MG63 (cell line): ENCODE measurements around the gene TSC22D4. TPM values are rescaled to one million over a fixed set of nuclear protein-coding genes. Genes with fewer than 3 reads are reported as not detected.
"Not testable (repeated sequence)": the region's sequence is repeated elsewhere in the genome, so short reads cannot be mapped to it uniquely, and the experiment has no call there.

Source experiments
- DNase-seq: peaks from one replicate; pipeline ENCODE4 v3.0.0-alpha.2; 2020
- H3K27me3 ChIP-seq: fragments of 250-450 bp; sonication (Bioruptor Pico); 2 replicates; pipeline ENCODE4 v1.5.1; 2020; ENCODE audit warnings: mild to moderate bottlenecking, moderate library complexity
- H3K36me3 ChIP-seq: fragments of 250-450 bp; sonication (Bioruptor Pico); 2 replicates; pipeline ENCODE4 v1.5.1; 2020; ENCODE audit warnings: mild to moderate bottlenecking, moderate library complexity
- H3K4me3 ChIP-seq: fragments of 250-450 bp; sonication (Bioruptor Pico); 2 replicates; pipeline ENCODE4 v1.5.1; 2020; ENCODE audit warnings: mild to moderate bottlenecking, moderate library complexity
- H3K9me3 ChIP-seq: fragments of 250-450 bp; sonication (Bioruptor Pico); 2 replicates; pipeline ENCODE4 v1.5.1; 2020; ENCODE audit warnings: mild to moderate bottlenecking, moderate library complexity
- total RNA-seq: library from RNA; depleted of rRNA; stranded (reverse); fragments of >200 nt; shearing (Covaris generic); gene quantifications from 2 replicates; pipeline ENCODE4 v1.2.3, GENCODE V29; 2014; ENCODE audit warnings: low replicate concordance

TSC22D4 gene
- total RNA-seq, 1 experiment from 2014 or later: 27.7 TPM

GRCh38 chr7:100465702-100466311 lies 13.2 kb downstream of the TSC22D4 start:
- Histone ChIP-seq H3K4me3 (no peak overlapping the region), H3K9me3 (no peaks in the 10 kb centered on the region), H3K36me3 (no peaks in the 10 kb centered on the region; the same call in 1 of the 2 replicates), H3K27me3 (no peaks in the 10 kb centered on the region)
- DNase-seq: peak; percentile 89

DNA sequence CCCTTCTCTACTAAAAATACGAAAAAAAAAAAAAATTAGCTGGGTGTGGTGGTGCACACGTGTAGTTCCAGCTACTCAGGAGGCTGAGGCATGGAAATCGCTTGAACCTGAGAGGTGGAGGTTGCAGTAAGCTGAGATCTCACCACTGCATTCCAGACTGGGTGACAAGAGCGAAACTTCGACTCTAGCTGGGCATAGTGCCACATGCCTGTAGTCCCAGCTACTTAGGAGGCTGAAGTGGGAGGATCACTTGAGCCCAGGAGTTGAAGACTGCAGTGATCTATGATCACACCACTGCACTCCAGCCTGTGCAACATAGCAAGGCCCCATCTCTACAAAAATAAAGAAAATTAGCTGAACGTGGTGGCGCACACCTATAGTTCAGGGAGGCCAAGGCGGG lies 13.7 kb downstream of the TSC22D4 start:
- Histone ChIP-seq H3K9me3 (no peaks in the 10 kb centered on the region), H3K4me3 (no peak overlapping the region), H3K36me3 (no peaks in the 10 kb centered on the region; the same call in 1 of the 2 replicates), H3K27me3 (no peaks in the 10 kb centered on the region)
- peak; percentile 26 for DNase-seq

- Histone ChIP-seq H3K27me3 (no peaks in the 10 kb centered on the region), H3K9me3 (no peaks in the 10 kb centered on the region), H3K36me3 (no peaks in the 10 kb centered on the region; the same call in 1 of the 2 replicates), H3K4me3 (no peak overlapping the region)
- no peak for DNase-seq
Measured at GRCh38 chr7:100464791-100465190, 14.2 kb downstream of the TSC22D4 start.

DNA sequence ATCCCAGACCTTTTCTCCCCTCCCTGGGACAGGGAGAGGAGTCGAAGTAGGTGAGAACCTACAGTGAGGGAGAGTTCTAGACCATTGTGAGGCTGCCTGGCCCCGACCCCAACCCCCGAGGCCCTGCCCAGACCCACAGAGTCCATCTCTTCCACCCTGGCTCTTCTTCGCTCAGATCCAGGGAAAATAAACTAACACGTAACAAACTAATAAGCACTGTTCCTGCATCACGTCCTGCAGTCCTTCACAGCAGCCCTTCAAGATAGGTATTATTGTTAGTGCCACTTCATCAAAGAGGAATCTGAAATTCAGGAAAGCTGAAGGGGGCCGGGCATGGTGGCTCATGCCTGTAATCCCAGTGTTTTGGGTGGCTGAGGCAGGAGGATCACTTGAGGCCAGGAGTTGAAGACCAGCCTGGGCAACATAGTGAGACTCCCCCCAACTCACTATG lies 14.8 kb downstream of the TSC22D4 start, which contains the start of gene SPACDR:
Gene SPACDR (minus strand): TSS at position 51 of the 451 bp plus-strand sequence. CDS start 235 bp downstream, outside the sequence.
- H3K9me3 ChIP-seq: no peaks in the 10 kb centered on the region
- DNase-seq: peak; percentile 49
- no peaks in the 10 kb centered on the region; the same call in 1 of the 2 replicates for H3K36me3 ChIP-seq
- H3K4me3 ChIP-seq: no peak within 1 kb of the TSS
- H3K27me3 ChIP-seq: no peaks in the 10 kb centered on the region

GRCh38 chr7:100457033-100457432 lies 22.0 kb downstream of the TSC22D4 start:
- DNase-seq: no peak
- H3K27me3 ChIP-seq: no peaks in the 10 kb centered on the region
- H3K9me3 ChIP-seq: no peaks in the 10 kb centered on the region
- H3K36me3 ChIP-seq: no peaks in the 10 kb centered on the region
- H3K4me3 ChIP-seq: no peak overlapping the region

DNA sequence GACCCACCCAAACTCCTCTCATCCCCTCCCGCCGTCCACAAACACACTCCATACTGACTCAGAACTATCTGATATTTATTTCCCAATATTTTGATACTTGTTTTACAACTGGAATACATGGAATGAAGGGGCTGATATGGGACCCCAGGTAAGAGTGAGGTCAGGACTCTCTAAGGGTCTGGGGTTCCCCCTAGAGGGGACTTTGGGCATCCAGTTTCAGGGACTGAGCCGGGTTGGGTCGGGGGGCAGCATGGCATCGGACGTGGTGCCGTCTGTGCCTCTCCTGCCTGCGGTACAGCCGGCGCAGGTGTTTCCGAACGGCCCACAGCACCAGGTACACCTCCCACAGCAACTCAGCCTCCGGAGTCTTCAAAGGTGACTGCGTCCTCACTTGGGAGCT lies 22.5 kb downstream of the TSC22D4 start:
- DNase-seq: no peak
- Histone ChIP-seq H3K4me3 (no peak overlapping the region), H3K27me3 (no peaks in the 10 kb centered on the region), H3K9me3 (no peaks in the 10 kb centered on the region), H3K36me3 (no peaks in the 10 kb centered on the region)

GRCh38 chr7:100455206-100455605 lies 23.8 kb downstream of the TSC22D4 start:
- no peaks in the 10 kb centered on the region for H3K9me3 ChIP-seq
- no peak overlapping the region for H3K4me3 ChIP-seq
- DNase-seq: no peak
- H3K36me3 ChIP-seq: no peaks in the 10 kb centered on the region
- no peaks in the 10 kb centered on the region for H3K27me3 ChIP-seq

- not testable (repeated sequence) for DNase-seq, H3K27me3 ChIP-seq, H3K9me3 ChIP-seq, H3K4me3 ChIP-seq, H3K36me3 ChIP-seq
Measured at GRCh38 chr7:100453854-100454253, 25.2 kb downstream of the TSC22D4 start.

- H3K27me3 ChIP-seq: no peaks in the 10 kb centered on the region
- no peak for DNase-seq
- H3K36me3 ChIP-seq: no peaks in the 10 kb centered on the region
Measured at GRCh38 chr7:100452513-100452912, 26.5 kb downstream of the TSC22D4 start.

DNA sequence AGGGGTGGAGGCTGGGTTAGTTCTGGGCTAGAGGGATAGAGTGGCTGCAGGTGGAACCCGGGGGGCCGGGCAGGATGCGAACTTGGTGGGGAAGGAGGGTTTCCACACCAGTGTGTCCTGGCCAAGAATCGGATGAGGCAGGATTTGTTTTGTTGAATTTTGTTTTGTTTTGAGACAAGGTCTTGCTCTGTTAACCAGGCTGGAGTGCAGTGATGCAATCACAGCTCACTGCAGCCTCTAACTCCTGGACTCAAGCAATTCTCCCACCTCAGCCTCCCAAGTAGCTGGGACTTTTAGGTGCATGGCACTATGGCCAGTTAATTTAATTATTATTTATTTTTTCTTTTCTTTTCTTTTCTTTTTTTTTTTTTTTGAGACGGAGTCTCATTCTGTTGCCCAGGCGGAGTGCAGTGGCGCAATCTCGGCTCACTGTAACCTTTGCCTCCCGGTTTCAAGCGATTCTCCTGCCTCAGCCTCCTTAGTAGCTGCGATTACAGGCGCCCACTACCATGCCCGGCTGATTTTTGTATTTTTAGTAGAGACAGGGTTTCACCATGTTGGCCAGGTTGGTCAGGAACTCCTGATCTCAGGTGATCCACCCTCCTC lies 29.7 kb downstream of the TSC22D4 start:
- no peaks in the 10 kb centered on the region for H3K36me3 ChIP-seq
- H3K4me3 ChIP-seq: no peak overlapping the region
- no peaks in the 10 kb centered on the region for H3K27me3 ChIP-seq
- no peaks in the 10 kb centered on the region for H3K9me3 ChIP-seq
- no peak for DNase-seq

More at GRCh38 chr7:100452513-100452912, 26.5 kb downstream of the TSC22D4 start:
- Histone ChIP-seq H3K4me3 (no peak overlapping the region), H3K9me3 (no peaks in the 10 kb centered on the region)

- not testable (repeated sequence) for H3K9me3 ChIP-seq, H3K27me3 ChIP-seq, DNase-seq, H3K4me3 ChIP-seq, H3K36me3 ChIP-seq
Measured at GRCh38 chr7:100447363-100447762, 31.7 kb downstream of the TSC22D4 start.

DNA sequence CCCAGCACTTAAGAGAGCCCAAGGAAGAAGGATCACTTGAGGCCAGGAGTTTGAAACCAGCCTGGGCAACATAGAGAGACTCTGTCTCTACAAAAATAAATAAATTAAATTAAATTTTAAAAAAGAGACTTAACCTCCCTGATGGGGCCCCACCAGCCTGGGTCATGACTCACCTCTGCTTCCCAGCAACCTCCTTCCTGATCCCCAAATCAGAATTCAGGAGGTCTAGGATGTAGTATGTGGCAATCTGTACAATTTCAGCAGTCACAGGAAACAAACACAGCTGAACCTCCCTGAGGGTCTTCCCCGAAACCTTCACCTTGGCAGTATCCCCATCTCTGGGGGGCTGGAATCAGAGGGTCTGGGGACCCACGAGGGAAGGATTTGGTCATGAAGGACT lies 33.0 kb downstream of the TSC22D4 start:
- DNase-seq: no peak
- Histone ChIP-seq H3K9me3 (no peaks in the 10 kb centered on the region), H3K36me3 (no peaks in the 10 kb centered on the region), H3K27me3 (no peaks in the 10 kb centered on the region), H3K4me3 (no peak overlapping the region)

DNA sequence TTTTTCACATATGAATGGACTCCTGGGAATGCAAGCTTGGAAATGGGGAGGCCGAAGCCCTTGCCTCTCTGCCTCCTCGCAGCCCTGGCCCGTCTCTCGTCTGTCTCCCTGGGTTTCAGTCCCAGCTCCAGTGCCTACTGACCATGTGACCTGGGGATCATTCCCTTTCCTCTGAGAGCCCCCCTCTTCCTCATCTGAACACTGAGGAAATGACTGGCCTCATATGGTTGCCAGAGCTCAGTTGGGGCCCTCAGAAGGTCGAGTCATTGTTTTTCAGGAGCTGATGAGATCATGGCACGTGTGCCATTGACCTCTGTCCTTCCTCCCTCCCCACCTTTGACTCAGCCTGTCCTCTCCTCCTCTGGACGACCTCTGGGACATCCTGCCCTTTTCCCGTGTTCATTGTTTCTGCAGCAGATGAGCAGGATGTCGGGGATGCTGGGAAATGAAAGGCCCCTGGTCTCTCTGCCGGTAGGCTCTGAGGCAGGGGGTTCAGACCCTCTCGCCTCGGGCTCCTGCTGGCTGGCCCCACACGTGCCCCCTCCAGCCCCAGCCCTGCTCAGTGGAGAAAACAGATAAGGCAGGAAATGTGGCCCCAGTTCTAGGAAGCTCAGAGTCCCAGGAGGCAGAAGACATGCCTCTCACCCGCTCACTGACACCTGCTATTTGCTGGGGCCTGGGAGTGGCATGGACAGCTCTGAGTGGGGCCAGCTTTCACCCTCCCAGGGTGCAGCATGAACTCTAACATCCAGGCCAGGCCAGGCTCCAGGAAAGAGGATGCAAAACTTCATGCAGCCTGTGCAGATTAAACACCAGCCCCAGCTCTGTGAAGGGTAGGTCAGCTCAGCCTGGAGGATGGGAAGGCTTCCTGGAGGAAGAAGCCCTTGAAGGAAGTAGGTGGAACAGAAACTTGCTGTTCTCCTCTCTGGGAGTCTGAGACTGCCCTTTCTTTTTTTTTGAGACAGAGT lies 34.4 kb downstream of the TSC22D4 start:
- Histone ChIP-seq H3K4me3 (no peak overlapping the region), H3K36me3 (no peaks in the 10 kb centered on the region), H3K9me3 (no peaks in the 10 kb centered on the region), H3K27me3 (no peaks in the 10 kb centered on the region)
- DNase-seq: peak; percentile 86

DNA sequence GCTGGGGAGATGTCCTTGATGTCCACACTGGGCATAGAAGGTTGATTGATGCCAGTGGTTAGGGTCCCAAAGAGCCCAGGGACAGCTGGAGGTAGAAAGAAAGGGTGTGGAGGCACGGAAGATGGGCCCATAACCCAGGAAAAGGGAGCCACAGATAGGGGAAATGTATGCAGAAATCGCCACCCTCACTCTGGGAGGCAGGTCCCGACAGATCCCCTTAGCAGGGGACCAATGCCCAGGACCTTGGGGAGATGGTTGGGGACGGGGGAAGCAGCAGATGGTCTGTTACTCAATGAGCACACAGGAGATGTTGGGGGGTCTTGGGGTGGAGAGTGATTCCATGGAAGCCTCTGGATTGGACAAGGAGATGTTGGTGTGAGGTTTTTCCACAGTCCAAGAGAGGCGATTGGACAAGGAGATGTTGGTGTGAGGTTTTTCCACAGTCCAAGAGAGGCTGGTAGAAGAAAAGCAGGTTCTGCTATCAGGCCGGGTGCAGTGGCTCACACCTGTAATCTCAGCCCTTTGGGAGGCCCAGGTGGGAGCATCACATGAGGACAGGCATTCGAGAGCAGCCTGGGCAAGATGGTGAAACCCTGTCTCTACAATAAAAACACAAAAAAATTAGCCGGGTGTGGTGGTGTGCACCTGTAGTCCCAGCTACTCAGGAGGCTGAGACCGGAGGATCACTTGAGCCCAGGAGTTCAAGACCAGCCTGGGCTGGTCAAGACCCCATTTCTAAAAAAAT lies 35.7 kb downstream of the TSC22D4 start:
- no peaks in the 10 kb centered on the region for H3K27me3 ChIP-seq
- no peak for DNase-seq
- H3K36me3 ChIP-seq: no peaks in the 10 kb centered on the region
- H3K9me3 ChIP-seq: no peaks in the 10 kb centered on the region
- H3K4me3 ChIP-seq: no peak overlapping the region

GRCh38 chr7:100441641-100442535 lies 37.1 kb downstream of the TSC22D4 start:
- no peaks in the 10 kb centered on the region for H3K36me3 ChIP-seq
- H3K27me3 ChIP-seq: no peaks in the 10 kb centered on the region
- DNase-seq: no peak
- no peaks in the 10 kb centered on the region for H3K9me3 ChIP-seq
- H3K4me3 ChIP-seq: no peak overlapping the region

DNA sequence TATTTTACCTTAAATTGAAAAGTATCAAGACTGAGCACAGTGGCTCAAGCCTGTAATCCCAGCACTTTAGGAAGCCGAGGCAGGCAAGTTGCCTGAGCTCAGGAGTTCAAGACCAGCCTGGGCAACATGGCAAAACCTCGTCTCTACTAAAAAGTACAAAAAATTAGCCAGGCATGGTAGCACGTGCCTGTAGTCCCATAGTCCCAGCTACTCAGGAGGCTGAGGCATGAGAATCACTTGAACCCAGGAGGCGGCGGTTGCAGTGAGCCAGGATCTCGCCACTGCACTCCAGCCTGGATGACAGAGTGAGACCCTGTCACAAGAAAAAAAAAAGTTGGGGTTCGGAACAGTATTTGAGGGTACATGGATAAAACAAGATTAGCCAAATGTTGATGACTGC lies 39.8 kb downstream of the TSC22D4 start:
- DNase-seq, H3K4me3 ChIP-seq, H3K27me3 ChIP-seq, H3K9me3 ChIP-seq: not testable (repeated sequence)
- peaks cover 16% of the 10 kb centered on the region for H3K36me3 ChIP-seq
